Effector memory CD8-positive, alpha-beta T cell (primary cell): ENCODE data around the gene RER1.
A peak's percentile ranks its signal among the peaks of the same experiment; 100 is the strongest.

Source experiments
- ATAC-seq: fragments of 150-1000 bp; cut with Tn5 transposase; replicated peaks from 2 replicates; pipeline ENCODE4 v1.10.0; 2021; ENCODE audit warnings: mild to moderate bottlenecking, moderate library complexity
- DNase-seq, 3 experiments: peaks; one replicate each; pipeline ENCODE4 v3.0.0; 2021
- H3K27ac Mint-ChIP-seq, 2 donors: one replicate each; pipeline ENCODE4 v1.8.0; 2022; ENCODE audit warnings: mild to moderate bottlenecking in 2 of 2, mixed read lengths in 2 of 2, moderate library complexity in 2 of 2
- H3K27me3 Mint-ChIP-seq, 2 donors: one replicate each; pipeline ENCODE4 v1.8.0; 2022; ENCODE audit warnings: mixed read lengths in 2 of 2
- H3K36me3 Mint-ChIP-seq: one replicate; pipeline ENCODE4 v1.8.0; 2022; ENCODE audit warnings: mild to moderate bottlenecking, moderate library complexity, mixed read lengths; ENCODE audit not compliant: insufficient read depth
- H3K4me1 Mint-ChIP-seq, 2 donors: one replicate each; pipeline ENCODE4 v1.8.0; 2022; ENCODE audit warnings: low read depth in 2 of 2, mixed read lengths in 2 of 2
- H3K4me3 Mint-ChIP-seq, 2 donors: one replicate each; pipeline ENCODE4 v1.8.0; 2022; ENCODE audit warnings: mild to moderate bottlenecking in 2 of 2, mixed read lengths in 2 of 2, moderate library complexity in 2 of 2
- H3K9me3 Mint-ChIP-seq, 2 donors: one replicate each; pipeline ENCODE4 v1.8.0; 2022; ENCODE audit warnings: mixed read lengths in 2 of 2

Gene RER1

DNA sequence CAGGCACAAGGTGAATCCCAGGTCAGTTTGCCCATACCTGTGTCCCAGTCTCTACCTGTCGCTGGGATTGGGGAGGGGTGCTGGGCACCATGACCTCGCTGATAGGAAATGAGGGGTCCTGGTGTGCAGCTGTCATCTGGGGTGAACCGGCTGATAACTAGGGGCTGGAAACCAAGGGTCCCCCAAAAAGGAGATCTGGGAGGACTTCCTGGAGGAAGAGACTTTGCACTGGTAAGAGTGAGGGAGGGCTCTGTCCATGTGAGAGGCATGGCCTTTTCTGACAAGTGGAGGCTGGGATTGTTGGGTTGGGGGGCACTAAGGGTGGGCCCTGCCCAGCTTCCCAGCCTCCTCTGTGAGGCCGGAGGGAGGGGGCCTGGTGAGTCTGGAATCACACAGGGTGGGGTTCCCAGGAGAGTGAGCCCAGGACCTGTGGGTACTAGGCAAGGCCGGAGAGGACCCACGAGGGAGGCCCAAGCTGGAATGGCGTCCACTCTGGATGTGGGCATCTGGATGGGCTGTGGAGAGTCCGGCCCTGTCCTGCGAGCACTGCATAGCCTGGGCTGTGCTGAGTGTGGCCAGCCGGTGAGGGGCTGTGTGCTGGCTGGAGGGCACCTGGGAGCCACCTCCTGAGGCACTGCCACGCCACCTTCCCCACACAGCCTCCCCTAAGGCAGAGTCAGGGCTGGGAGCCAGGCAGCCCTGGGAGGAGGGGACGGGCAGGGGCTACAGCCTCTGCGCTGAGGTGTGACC lies 25.6 kb downstream of the RER1 start:
- Mint-ChIP-seq H3K9me3 (no peaks in the 10 kb centered on the region), H3K36me3 (peaks cover 15% of the 10 kb centered on the region), H3K4me1 (peaks cover 31 to 39% of the 10 kb centered on the region in 2 donors), H3K27me3 (no peaks in the 10 kb centered on the region), H3K4me3 (peak overlapping the region; percentile 94 to 96), H3K27ac (peak overlapping the region; percentile 83 to 97)
- DNase-seq (no peak), ATAC-seq (no peak)

DNA sequence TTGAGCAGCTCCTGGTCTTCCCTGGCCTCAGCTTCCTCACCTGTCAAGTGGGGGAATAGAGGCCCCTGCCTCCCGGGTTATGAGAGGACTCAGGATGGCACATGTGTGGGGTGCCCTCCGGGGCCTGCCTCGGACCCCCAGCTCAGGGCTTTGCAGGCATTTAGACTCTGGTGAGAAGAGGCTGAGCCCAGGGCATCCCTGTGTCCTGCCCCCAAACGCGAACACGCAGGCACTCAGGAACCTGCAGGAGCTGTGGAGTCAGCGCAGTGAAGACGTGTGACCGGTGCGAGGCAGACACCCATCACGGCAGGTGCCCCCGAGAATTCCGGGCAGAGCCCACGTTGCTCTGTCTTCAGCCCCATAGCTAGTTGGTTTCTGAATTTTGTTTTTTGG lies 26.2 kb downstream of the RER1 start:
- H3K27me3 Mint-ChIP-seq: no peaks in the 10 kb centered on the region
- peaks cover 15% of the 10 kb centered on the region for H3K36me3 Mint-ChIP-seq
- no peak overlapping the region for H3K4me3 Mint-ChIP-seq
- ATAC-seq (no peak), DNase-seq (no peak)
- H3K9me3 Mint-ChIP-seq: no peaks in the 10 kb centered on the region
- no peak overlapping the region for H3K27ac Mint-ChIP-seq
- H3K4me1 Mint-ChIP-seq: peaks cover 31 to 39% of the 10 kb centered on the region in 2 donors

DNA sequence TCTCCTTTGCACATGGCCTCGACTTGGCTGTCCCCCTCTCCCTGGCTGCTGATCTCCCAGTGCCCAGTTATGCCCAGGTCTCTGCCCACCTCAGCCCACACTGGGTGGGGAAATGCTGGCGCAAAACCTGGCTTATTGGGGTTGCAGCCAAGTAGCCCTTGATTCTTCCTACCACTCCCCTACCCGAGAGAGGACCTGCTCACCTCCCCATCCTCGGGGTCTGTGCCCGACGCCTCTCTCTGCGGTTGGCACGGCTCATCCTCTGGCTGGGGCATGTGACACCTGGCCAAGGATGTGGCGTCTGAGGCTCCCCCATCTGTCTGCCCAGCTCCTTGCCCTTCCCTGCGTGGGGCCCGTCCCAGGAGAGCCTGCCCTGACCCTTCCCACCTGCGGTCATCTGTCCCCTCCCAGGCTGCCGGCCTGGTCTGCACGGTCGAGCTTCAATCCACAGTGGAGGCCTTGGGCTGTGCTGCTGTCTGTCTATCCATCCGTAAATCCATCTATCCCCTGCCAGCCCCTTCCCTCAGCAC lies 27.2 kb downstream of the RER1 start:
- Mint-ChIP-seq H3K4me1 (peaks cover 30 to 38% of the 10 kb centered on the region in 2 donors), H3K36me3 (peaks cover 14% of the 10 kb centered on the region), H3K27me3 (no peaks in the 10 kb centered on the region), H3K27ac (no peak overlapping the region), H3K9me3 (no peaks in the 10 kb centered on the region), H3K4me3 (peak overlapping the region in 1 of 2 donors; percentile 38)
- ATAC-seq (no peak), DNase-seq (no peak)

DNA sequence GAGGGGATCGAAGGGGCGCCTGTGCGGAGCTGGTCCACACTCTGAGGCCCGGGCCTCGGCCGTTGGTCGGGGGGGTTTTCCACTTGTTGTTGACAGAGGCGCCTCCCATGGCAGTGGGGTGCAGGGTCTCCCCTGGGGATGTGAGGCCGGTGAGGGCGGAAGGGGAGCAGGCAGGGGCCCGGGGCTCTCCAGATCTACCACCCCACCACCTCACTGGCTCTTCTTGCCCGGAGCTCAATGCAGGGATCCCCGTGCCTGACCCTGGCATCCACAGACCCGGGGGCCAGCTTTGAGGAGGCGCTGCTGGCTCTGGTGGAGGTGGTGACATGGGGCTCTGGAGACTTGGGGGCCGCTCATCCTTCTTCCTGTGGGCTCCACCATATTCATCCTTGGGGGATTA lies 27.8 kb downstream of the RER1 start:
- DNase-seq (no peak), ATAC-seq (no peak)
- H3K4me1 Mint-ChIP-seq: peaks cover 25 to 32% of the 10 kb centered on the region in 2 donors
- H3K27ac Mint-ChIP-seq: no peak overlapping the region
- no peaks in the 10 kb centered on the region for H3K27me3 Mint-ChIP-seq
- peaks cover 8% of the 10 kb centered on the region for H3K36me3 Mint-ChIP-seq
- H3K9me3 Mint-ChIP-seq: no peaks in the 10 kb centered on the region
- H3K4me3 Mint-ChIP-seq: peak overlapping the region in 1 of 2 donors; percentile 38

DNA sequence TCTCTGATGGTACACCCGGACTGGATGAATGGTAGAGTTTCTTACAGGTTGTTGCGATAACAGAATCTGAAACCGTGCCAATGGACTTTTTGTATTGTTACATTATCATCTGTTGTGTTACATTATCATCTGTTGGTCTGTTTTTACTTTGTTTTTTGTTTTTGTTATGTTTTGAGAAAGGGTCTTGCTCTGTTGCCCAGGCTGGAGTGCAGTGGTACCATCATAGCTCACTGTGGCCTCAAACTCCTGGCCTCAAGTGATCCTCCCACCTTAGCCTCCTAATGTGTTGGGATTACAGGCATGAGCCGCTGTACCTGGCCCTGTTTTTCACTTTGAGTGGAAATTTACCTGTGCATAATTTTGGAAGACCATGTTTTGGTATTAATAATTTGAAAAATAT lies 30.9 kb downstream of the RER1 start:
- H3K4me3 Mint-ChIP-seq: no peak overlapping the region
- H3K36me3 Mint-ChIP-seq: no peaks in the 10 kb centered on the region
- H3K27ac Mint-ChIP-seq: peak overlapping the region in 1 of 2 donors; percentile 53
- ATAC-seq (no peak), DNase-seq (no peak)
- H3K4me1 Mint-ChIP-seq: peaks cover 5 to 9% of the 10 kb centered on the region in 2 donors
- H3K27me3 Mint-ChIP-seq: no peaks in the 10 kb centered on the region
- H3K9me3 Mint-ChIP-seq: no peaks in the 10 kb centered on the region

DNA sequence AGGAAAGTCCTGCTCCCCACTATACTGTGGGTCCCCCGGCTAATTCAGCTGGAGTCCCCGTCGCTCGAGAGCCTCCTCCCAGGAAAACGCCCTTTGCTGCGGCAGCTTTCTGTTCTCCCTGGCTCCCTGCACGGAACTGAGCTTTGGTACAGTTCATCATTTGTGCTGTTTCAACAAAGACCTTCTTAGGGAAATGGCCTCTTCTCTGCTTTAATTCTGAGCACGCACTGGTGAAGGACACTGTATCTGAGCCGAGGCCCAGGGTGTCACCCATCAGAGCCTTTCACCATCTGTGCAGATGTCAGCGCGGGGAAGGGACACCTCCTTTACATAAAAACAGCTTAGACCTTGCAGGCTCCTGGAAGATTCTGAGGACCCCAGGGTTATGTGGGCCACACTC lies 34.3 kb downstream of the RER1 start:
- Mint-ChIP-seq H3K36me3 (no peaks in the 10 kb centered on the region), H3K9me3 (no peaks in the 10 kb centered on the region), H3K27ac (no peak overlapping the region), H3K4me1 (peaks cover 4 to 5% of the 10 kb centered on the region in 2 donors), H3K27me3 (no peaks in the 10 kb centered on the region), H3K4me3 (no peak overlapping the region)
- no peak for DNase-seq
- ATAC-seq: no peak

DNA sequence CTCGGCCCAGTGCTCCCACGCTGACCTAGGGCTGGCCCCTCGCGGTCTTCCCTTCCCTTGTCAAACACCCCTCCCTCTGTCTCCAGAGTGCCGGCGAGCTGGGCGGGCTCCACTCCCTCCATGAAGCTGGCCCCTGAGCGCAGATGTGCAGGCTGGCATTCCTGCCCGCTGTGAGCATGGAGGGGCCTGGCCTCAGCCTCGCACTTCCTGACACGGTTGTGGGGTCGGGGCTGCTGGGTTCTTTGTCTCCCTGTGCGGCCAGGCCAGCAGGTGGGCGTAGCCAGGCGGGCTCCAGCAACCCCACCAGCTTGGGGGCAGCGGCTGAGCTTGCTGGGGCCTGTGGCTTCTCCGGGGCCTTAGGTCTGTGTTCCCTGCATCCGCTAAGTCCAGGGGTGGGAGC lies 34.9 kb downstream of the RER1 start:
- no peaks in the 10 kb centered on the region for H3K36me3 Mint-ChIP-seq
- no peaks in the 10 kb centered on the region for H3K9me3 Mint-ChIP-seq
- no peak overlapping the region for H3K27ac Mint-ChIP-seq
- no peak overlapping the region for H3K4me3 Mint-ChIP-seq
- H3K4me1 Mint-ChIP-seq: peaks cover 4 to 5% of the 10 kb centered on the region in 2 donors
- DNase-seq (no peak), ATAC-seq (no peak)
- H3K27me3 Mint-ChIP-seq: no peaks in the 10 kb centered on the region

DNA sequence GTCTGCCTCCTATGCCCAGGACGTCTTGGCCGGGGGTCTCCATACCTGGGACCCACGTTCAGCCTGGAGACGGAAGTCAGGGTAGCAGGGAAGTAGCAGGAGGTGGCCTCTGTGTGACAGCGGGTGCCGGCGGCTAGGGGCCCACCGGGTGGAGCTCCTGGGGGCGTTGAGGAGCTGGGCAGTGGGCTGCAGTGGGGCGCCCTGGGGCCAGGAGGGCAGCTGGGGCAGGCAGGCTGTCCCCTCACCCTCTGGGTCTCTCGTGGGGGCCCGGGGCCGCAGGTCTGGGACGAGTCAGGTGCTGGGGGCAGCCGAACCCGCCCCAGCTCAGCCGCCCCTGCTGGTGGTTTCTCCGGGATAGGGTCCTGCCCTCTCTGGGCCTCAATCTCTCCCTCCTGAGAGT lies 35.4 kb downstream of the RER1 start:
- Mint-ChIP-seq H3K36me3 (no peaks in the 10 kb centered on the region), H3K27me3 (no peaks in the 10 kb centered on the region), H3K9me3 (no peaks in the 10 kb centered on the region), H3K4me3 (no peak overlapping the region), H3K27ac (no peak overlapping the region), H3K4me1 (peaks cover 4 to 5% of the 10 kb centered on the region in 2 donors)
- ATAC-seq (no peak), DNase-seq (no peak)

DNA sequence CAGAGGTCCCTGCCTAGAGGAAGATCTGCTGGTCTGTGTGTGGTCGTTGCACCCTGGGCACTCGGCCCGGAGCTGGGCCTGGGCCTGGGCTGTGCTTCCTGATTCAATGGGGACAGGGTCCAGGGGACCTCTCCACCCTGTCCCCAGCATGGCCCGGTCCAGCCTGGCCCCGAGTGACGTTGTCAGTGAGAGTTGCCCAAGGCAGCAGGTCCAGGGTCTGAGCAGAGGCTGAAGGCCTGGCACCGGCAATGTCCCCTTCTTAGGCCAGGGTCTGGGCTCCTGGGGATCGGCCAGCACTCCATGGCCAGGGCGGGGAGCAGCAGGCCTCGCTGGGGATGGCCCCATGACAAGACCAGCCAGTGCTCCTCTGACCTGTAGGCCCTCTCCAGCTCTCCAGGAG lies 36.3 kb downstream of the RER1 start:
- H3K4me1 Mint-ChIP-seq: peaks cover 4 to 5% of the 10 kb centered on the region in 2 donors
- no peaks in the 10 kb centered on the region for H3K9me3 Mint-ChIP-seq
- DNase-seq: no peak
- ATAC-seq: no peak
- no peaks in the 10 kb centered on the region for H3K27me3 Mint-ChIP-seq
- peaks cover 3% of the 10 kb centered on the region for H3K36me3 Mint-ChIP-seq
- no peak overlapping the region for H3K27ac Mint-ChIP-seq
- H3K4me3 Mint-ChIP-seq: no peak overlapping the region

DNA sequence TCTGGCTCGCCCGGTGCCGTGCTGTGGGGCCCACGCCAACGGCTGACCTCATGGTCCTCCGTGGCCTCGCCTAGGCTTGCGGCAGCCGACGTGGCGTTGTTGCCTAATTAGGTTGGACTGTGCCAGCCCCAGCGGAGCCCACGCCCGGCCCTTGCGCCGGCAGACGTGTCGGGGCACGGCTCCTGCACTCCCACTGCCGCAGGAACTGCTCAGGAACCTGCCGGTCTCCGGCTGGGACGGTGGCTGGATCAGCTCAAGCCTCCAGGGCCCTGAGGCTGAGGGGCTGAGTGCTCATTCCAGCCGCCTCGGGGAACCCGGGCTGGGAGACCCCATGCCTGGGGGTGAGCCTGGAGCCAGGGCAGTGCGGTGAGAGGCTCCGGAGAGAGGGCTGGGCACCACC lies 36.8 kb downstream of the RER1 start:
- no peaks in the 10 kb centered on the region for H3K27me3 Mint-ChIP-seq
- no peaks in the 10 kb centered on the region for H3K9me3 Mint-ChIP-seq
- H3K4me3 Mint-ChIP-seq: no peak overlapping the region
- peaks cover 4 to 5% of the 10 kb centered on the region in 2 donors for H3K4me1 Mint-ChIP-seq
- no peak for ATAC-seq
- H3K27ac Mint-ChIP-seq: no peak overlapping the region
- peaks cover 3% of the 10 kb centered on the region for H3K36me3 Mint-ChIP-seq
- no peak for DNase-seq

DNA sequence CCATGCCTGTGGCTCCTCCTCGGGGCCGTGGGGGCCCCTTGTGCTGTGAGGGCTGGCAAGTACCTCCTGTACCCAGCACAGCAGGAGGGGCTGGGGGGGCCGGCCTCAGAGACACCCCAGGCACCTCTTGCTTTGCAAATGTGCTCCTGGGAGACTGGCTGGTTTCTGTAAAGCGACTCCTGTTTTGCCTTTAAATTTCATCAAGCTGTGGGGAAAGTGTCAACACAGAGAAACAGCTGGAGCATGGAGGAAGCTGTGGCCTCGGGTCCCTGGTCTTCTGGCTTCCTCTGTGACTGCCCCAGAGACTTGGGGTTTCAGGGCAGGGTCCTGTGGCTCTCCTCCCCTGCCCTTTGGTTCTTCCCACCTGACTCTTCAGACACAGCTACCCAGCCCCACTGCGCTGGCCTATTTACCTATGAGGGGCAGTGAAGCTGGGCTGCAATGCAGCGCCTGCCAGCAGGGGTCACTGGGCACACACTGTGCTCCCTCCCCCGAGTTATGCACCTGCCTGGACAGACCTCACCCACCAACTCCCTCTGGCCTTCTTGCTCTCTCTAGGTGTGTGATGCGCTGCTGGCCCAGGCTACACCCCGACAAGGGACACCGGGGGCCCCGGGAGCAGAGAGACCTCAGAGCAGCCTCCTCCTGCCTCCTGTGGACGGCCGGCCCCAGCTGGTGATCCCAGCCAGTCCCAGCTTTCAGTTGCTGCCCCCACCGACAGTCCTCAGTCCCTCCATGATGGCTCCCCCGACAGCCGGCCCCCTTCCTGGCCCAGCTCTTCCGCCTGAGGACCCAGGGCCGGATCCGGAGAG lies 38.3 kb downstream of the RER1 start:
- no peak for DNase-seq
- H3K9me3 Mint-ChIP-seq: no peaks in the 10 kb centered on the region
- H3K4me3 Mint-ChIP-seq: no peak overlapping the region
- ATAC-seq: no peak
- H3K36me3 Mint-ChIP-seq: peaks cover 3% of the 10 kb centered on the region
- H3K27me3 Mint-ChIP-seq: no peaks in the 10 kb centered on the region
- H3K4me1 Mint-ChIP-seq: peaks cover 5% of the 10 kb centered on the region in 2 donors
- peak overlapping the region in 1 of 2 donors; percentile 25 for H3K27ac Mint-ChIP-seq

DNA sequence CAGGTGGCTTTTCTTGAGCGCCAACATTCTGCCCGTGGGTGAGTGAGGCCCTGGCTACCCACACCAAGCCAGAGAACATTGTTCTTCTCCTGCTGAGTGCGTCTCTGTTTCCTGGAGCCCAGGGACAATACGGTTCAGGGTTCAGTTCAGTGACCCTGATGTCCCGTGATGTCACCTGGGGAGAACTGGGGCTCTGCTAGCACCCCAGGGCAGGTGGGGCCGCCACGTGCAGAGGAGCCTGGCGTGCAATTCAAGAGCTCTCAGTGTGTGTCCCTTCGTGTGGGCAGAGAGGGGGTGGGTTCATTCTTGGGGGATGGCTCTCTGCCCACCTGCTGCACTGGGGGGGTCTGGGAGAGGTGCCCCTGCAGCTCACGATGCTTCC lies 38.9 kb downstream of the RER1 start:
- Mint-ChIP-seq H3K9me3 (no peaks in the 10 kb centered on the region), H3K27ac (peak overlapping the region in 1 of 2 donors; percentile 25), H3K36me3 (peaks cover 3% of the 10 kb centered on the region), H3K27me3 (no peaks in the 10 kb centered on the region), H3K4me1 (peaks cover 5% of the 10 kb centered on the region in 2 donors), H3K4me3 (no peak overlapping the region)
- DNase-seq (no peak), ATAC-seq (no peak)

DNA sequence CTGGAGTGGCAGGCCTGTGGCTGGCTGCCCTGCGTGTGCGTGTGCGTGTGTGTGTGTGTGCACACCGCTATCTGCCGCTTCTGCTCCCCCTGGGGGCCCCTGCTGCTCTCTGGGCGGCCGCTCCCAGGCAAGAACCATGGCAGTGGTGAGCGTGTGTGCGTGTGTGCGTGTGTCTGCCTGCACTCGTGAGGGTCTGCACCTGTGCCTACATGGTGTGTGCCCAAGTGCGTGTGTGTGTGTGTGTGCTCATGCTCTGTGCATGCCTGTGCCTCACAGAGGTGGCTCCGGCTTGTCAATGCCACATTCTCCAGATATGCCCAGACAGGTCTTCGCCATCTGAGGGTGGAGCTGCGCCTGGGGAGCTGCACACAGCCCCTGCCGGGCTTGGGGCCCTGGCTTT lies 39.5 kb downstream of the RER1 start:
- DNase-seq (no peak), ATAC-seq (no peak)
- peaks cover 3% of the 10 kb centered on the region for H3K36me3 Mint-ChIP-seq
- no peak overlapping the region for H3K4me3 Mint-ChIP-seq
- no peaks in the 10 kb centered on the region for H3K9me3 Mint-ChIP-seq
- no peaks in the 10 kb centered on the region for H3K27me3 Mint-ChIP-seq
- H3K27ac Mint-ChIP-seq: no peak overlapping the region
- H3K4me1 Mint-ChIP-seq: peaks cover 5% of the 10 kb centered on the region in 2 donors

DNA sequence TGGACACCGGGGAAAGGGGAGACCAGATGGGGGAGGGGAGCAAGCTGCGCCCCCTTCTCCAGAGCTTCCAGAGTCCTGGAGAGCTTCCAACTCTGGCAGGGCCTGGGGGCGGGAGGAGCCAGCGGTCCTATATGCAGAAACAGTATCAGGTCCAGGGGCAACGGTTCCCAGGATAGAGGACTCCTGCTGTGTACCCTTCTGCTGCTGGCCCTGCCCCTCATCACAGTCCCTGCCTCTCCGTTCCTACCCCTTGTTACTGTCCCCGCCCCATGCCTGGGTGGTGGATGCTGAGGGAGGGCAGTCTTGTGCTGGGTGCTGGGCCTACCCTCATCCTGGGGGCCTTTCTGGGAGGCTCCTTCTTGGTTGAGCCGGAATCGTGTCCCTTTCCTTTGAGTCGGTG lies 39.9 kb downstream of the RER1 start:
- no peak overlapping the region for H3K27ac Mint-ChIP-seq
- no peak for DNase-seq
- no peak overlapping the region for H3K4me3 Mint-ChIP-seq
- H3K4me1 Mint-ChIP-seq: peaks cover 5% of the 10 kb centered on the region in 2 donors
- no peak for ATAC-seq
- H3K27me3 Mint-ChIP-seq: no peaks in the 10 kb centered on the region
- peaks cover 3% of the 10 kb centered on the region for H3K36me3 Mint-ChIP-seq
- no peaks in the 10 kb centered on the region for H3K9me3 Mint-ChIP-seq
